HG03039 (cell line): Measurements from ENCODE around the gene MARCHF10.
"Not testable (repeated sequence)": the region's sequence is repeated elsewhere in the genome, so short reads cannot be mapped to it uniquely, and the experiment has no call there.

Source experiments
- ATAC-seq: cut with Tn5 transposase; IDR thresholded peaks from one replicate; pipeline ENCODE4 v1.9.1; 2021; ENCODE audit warnings: mild to moderate bottlenecking, moderate library complexity; ENCODE audit not compliant: unreplicated experiment

Gene MARCHF10, protein sequence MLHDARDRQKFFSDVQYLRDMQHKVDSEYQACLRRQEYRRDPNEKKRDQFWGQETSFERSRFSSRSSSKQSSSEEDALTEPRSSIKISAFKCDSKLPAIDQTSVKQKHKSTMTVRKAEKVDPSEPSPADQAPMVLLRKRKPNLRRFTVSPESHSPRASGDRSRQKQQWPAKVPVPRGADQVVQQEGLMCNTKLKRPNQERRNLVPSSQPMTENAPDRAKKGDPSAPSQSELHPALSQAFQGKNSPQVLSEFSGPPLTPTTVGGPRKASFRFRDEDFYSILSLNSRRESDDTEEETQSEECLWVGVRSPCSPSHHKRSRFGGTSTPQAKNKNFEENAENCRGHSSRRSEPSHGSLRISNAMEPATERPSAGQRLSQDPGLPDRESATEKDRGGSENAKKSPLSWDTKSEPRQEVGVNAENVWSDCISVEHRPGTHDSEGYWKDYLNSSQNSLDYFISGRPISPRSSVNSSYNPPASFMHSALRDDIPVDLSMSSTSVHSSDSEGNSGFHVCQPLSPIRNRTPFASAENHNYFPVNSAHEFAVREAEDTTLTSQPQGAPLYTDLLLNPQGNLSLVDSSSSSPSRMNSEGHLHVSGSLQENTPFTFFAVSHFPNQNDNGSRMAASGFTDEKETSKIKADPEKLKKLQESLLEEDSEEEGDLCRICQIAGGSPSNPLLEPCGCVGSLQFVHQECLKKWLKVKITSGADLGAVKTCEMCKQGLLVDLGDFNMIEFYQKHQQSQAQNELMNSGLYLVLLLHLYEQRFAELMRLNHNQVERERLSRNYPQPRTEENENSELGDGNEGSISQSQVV

DNA sequence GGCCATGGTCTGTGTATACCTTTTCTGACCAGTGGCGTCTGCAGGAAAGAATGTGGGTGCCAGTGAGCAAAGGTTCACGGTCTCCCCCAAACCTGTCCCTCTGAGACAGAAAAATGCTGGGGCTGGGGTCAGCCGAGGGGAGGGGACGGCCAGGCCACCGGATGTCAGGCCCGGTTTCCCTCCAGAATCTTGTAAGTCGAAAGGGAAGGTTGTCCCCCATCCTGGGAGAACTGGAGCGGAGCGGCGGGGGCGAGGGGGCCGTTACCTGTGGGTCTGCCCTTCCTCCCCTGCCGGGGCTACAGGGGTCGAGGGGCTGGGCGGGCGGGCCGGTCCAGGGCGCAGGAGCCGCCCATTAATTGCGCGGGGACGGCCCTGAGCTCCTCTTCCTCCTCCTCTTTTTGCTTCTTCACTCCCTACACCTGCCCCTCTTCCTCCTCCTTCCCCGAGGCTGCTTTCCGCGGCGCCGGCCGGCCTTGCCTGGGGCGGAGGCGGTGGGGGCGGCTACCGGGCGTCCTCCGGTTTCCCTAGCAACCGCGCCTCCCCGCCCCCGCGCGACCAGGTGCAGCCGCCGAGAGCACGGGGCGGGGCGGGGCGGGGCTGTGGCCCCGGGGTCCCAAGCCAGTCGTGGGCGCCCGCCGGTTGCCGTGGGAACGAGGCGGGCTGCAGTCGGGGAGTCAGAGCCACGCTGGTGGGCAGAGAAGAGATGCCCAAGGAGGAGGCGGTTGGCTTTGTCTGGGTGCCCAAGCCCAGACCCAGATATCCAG lies at the start of gene MARCHF10:
TSS of gene MARCHF10 (minus strand) at position 503 of the 764 bp plus-strand sequence. CDS start 6,579 bp downstream, outside the sequence.
- ATAC-seq: no peak

DNA sequence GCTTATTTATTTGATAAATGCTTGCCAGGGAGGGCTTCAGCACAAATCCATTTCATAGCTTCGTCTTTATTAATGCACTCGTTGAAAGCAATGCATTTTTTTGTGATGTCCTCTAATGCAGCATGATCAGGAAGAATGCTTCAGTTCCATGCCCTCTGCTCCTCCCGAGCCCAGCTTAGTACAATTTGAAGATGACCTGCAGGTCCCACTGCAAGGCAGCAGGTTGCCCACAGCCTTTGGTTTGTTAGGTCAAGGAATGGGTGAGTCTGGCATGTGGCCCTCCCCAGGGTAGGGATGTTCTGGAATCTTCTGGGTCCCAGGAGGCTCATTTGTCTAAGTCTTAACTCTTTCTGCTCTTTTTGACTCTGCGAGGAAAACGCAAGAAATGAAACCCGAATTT lies 49.4 kb upstream of the MARCHF10 start:
- no peak for ATAC-seq

DNA sequence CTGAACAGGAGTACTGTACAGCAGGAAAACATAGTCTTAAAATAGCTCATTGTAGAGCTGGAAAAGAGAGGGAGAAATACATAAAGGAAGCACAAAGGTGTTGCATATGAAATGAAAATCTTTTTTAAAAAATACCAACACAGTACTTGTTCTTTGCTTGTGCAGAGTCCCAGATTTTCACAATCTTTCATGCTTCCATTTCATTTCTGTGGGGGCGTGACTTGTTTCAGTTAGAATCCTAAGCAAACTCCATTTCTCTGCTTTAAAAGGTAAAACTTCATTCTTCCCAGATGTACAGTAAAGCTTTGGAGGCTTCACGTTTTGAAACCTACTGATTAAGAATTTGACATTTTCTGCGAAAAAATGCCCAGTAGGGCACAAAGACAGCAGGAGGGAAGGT lies 48.5 kb upstream of the MARCHF10 start:
- ATAC-seq: no peak

DNA sequence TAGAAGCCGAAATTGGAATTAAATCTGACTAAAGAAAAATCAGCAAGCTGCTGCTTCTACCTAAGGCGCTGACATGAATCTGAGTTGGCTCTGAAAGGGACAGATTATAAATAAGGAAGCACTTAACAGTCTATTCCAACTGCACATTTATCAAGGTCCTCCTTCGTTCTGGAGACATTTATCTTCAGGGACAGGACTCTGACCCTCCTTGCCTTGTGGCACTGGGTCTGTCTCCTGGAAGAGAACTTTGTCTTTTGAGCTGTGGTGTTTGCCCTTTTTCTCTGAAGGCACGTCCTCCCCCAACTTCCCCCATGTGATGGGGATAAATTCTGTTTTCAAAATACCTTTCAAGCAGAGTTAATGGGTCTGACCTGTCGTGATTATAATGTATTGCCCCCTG lies 47.0 kb upstream of the MARCHF10 start:
- no peak for ATAC-seq

DNA sequence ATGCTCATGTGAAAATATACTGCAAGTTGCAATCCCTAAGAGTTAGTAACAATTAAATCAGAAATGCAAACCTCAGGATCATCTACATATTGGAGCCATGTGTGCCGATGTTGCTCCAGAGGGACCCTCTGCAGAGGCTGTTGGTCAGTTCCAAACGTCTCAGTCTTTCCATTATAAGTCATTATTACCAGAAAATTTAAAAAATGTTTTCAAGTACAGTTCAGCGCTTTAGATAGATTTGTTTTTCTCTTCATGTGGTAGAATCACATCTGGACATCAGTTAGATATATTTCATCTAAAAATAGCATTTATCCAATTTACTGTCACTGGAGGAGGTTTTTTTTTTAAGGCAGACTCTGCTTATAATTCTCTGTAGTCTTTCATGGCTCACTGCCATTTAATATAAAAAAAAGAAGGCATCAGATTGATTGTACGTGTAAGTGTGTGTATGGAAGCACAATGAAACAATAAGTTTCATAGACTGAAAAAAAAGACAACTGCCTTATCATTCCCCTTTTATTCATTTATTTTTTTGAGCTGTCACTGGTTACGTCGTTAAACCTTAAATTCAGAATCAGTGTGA lies 46.1 kb upstream of the MARCHF10 start:
- no peak for ATAC-seq

DNA sequence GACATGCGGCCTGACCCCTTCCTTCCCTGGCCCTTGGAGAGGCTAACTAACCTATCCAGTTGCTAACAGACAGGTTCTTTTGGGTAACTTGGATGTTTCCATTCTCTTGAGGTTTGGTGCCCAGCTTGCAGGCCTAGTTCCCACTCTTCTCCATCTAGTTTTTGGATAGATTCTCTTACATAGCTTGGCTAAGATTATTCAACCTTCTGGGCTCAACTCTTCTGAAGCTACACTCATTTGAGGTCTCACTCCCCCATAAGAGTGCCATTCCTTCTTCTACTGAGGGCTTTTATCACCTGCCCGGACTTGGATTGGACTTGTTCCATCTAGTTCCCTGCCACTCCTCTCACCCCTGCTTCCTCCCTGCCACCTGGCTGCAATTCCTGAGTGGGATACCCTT lies 44.1 kb upstream of the MARCHF10 start:
- ATAC-seq: no peak

DNA sequence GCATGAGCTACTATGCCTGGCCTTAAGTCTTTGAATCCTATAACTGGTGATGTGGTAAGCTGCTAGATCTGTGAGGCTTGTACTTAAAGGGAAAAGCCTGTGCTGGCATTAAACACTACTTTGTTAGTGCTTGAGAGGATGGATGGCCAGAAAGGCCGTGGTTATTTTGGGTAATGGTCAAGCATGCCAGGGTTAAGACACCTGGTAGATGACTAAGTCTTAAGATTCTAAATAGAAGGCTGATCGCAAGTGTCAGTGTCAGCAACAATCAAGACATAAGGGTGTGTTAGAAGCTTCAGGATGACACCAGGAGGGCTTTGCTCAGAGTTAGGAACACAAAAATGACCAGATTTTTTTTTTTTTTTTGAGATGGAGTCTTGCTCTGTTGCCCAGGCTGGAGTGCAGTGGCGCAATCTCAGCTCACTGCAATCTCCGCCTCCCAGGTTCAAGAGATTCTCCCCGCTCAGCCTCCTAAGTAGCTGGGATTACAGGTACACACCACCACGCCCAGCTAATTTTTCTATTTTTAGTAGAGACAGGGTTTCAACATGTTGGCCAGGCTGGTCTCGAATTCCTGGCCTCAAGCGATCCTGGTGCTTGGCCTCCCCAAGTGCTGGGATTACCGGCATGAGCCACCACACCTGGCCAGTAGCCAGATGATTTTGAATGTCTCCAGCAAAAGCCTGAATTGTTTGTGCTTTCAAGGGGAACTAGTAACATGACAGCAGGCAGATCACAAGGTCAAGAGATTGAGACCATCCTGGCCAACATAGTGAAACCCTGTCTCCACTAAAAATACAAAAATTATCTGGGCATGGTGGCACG lies 41.7 kb upstream of the MARCHF10 start:
- ATAC-seq: not testable (repeated sequence)

DNA sequence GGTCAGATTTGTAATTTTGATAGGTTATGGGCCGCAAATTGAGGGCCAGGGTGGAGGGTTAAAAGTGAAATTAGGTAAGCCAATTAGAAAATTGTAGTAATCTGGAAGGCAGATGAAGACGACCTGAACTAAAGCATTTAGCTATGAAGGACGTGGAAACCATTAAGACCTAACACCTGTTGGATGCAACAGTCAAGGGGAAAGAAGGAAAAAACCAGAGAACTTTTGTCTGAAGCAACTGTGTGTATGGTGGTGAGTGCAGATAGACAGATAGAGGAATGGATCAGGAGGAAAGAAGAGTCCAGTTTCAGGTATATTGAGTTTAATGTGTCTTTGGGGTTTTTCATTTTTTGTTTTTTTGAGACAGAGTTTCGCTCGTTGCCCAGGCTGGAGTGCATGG lies 40.2 kb upstream of the MARCHF10 start:
- no peak for ATAC-seq

DNA sequence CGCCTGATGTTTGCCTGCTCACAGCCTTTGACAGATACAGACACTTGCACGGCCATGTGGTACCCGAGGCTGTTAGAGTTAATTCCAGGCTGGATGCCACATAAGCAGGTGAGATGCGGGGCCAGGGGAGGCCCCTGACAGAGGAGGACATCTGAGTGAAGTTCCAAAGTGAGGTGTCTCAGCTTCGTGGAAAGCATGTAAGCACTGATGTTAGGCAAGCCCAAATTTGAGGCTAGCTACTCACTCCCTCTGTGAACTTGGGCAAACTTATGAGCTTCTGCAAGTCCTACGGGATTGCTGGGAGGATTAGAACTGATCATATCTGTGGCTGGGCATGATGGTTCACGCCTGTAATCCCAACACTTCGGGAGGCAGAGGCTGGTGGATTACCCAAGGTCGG lies 39.3 kb upstream of the MARCHF10 start:
- no peak for ATAC-seq

DNA sequence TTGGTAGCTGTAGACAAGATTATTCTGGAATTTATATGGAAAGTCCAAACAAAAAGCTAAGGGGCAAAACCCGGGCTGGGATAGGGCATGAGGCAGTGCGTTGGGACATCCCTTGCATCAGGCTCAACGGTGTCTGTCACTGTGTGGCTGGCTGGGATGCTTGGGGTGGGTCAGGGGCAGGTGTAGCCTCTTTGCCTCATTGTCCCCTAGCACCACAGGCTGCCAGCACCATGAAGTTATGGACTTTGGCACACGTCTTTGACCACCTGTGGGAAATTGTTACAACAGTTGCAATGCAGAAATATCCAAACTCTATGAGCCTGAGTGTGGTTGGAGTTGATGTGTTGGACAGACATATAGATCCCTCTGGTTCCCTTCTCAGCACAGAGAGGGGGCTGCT lies 32.8 kb upstream of the MARCHF10 start:
- no peak for ATAC-seq

DNA sequence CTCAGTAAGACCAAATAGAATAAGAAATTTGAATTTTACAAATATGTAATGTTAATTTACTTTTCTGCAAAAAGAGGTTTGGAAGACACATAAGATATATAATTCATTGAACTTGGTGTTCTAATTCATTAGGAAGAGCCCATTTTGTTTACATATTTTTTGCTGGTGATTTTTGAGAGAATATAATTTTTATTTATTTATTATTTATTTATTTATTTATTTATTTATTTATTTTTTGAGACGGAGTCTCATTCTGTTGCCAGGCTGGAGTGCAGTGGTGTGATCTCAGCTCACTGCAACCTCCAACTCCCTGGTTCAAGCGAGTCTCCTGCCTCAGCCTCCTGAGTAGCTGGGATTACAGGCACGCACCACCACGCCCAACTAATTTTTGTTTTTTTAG lies 25.7 kb upstream of the MARCHF10 start:
- ATAC-seq: not testable (repeated sequence)

DNA sequence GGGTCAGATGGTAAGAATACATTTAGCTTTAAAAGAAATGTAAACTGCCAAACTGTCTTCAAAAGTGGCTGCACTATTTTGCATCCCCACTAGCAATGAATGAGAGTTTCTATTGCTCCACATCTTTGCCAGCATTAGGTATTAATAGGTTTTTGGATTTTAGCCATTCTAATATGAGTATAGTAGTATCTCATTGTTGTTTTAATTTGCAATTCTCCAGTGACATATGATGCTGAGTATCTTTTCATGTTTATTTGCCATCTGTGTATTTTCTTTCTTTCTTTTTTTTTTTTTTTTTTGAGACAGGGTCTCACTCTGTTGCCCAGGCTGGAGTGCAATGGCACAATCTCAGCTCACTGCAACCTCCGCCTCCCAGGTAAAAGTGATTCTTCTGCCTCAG lies 24.3 kb upstream of the MARCHF10 start:
- ATAC-seq: no peak

DNA sequence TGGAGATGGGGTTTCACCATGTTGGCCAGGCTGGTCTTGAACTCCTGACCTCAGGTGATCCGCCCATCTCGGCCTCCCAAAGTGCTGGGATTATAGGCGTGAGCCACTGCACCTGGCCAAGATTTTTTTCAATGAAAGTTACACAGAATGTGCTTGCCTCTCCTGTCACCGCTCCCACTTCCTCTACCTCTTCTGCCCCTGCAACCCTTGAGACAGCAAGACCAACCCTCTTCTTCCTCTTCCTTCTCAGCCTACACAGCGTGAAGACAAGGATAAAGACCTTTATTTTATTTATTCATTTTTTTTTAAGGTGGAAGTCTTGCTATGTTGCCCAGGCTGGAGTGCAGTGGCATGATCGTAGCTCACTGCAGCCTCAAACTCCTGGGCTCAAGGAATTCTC lies 23.0 kb upstream of the MARCHF10 start:
- not testable (repeated sequence) for ATAC-seq

DNA sequence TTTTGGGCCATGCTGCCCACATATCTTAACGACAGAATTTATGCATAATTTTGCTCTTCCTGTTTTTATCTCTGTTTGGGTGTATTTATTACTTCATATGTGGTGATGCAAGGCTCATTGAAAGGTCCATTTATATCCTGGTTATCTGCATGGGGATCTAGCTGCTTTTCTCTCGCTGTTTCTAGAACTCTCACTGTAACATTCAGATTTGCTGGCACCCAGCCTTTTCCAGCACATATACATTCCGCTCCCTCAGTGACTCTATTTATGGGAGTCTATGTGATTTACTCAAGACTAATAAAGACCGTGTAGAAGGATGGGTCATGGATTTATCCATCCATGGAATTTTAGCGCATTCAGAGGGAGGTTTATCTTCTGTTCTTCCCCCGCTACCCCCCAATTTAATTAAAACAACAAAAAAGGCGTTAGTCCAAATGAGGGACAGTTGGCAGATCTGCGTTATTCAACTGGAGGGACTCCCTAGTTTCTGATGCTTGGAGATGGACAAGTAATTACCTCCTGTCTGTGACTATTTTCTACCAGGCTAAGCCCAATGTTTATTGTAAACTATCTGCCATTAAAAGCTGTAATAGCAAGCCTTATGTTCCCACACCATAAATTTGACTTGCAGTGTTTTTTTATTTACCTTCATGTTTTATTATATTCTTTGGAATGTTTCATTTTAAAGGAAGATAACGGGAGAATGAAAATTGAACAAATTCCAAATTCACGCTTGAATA lies 19.8 kb upstream of the MARCHF10 start:
- no peak for ATAC-seq

DNA sequence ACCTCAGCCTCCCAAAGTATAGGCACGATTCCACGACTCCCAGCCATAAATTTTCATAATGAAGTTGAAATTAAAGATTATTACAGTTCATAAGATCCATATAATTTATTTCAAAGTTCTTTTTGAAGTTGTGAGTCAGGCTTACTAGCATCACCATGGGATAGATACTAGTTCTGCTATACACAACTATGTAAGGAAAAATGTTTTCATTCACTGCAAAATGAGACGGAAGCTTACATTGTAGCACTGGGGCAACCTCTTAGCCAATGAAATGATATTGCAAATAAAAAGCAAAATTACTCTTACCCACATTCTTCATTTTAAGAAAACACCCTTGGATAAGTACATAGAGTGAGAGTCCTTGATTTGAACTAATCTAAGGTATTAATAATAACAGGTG lies 18.8 kb upstream of the MARCHF10 start:
- ATAC-seq: no peak

DNA sequence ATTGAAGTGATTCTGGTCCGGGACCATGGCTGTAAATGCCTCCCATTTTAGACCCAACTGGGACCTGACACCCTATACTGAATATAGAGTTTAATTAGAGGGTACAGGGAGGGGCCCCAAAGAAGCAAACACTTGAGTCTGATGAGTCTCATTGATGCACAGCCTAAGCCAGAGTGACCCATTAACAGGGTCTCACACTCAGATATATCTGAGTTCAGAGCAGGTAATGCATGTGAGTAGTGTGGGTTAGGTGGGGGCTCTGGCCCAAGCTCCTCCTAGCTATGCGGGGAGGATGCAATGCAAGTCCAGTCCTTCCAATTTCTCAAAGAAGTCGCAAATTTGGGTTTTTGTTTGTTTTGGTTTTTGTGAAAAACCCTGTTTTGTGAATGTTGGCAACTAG lies 17.1 kb upstream of the MARCHF10 start:
- ATAC-seq: no peak

DNA sequence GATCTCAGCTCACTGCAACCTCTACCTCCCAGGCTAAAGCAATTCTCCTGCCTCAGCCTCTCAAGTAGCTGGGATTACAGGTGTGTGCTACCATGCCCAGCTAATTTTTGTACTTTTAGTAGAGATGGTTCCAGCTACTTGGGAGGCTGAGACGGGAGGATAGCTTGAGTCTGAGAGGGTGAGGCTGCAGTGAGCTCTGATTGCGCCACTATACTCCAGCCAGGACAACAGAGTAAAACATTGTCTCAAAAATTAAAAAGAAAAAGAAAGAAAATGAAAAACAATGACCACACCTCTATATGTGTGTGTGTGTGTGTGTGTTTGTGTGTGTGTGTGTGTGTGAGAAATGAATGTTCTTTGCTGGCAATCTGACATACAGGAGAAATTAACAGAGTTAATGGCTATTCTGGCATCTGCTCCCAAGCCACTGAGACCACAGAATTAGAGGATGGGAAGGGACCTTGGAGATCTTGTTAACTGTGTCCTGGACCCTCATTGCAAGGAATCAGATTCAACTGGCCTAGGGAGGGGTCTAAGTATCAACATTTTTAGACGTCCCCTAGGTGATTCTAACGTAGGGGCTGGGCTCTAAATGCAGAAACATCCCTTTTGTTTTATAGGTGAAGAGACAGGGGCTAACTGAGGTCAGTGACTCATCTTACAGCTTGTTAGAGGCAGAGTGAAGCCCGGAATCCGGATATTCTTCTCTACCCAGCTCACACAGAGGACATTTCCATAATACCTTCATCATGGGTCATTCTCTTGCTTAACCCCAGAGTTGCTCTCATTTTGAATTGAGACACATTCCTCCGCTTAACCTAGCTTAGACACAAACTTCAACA lies 16.4 kb upstream of the MARCHF10 start:
- no peak for ATAC-seq

DNA sequence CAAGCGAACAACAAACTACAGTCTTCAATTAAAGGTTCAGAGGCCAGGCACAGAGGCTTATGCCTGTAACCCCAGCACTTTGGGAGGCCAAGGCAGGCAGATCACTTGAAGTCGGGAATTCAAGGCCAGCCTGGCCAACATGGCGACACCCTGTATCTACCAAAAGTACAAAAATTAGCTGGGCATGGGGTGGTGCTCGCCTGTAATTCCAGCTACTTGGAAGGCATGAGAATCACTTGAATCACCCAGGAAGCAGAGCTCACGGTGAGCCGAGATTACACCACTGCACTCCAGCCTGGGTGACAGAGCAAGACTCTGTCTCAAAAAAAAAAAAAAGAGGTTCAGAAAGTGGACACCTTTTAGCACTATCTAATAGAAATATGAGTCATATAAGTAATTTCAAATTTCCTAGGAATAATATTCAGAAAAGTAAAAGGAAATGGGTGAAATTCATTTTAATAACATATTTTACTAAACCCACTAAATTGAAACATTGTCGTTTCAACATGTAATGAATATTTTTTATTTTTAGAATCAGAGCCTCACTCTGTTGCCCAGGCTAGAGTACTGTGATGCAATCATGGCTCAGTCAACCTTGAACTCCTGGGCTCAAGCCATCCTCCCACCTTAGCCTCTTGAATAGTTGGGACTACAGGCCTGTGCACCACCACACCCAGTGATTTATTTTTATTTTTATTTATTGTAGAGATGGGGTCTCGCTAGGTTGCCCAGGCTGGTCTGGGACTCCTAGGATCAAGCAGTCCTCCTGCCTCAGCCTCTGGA lies 15.2 kb upstream of the MARCHF10 start:
- ATAC-seq: no peak
